GM12801 (cell line): ENCODE measurements around the gene CTAG1B.

Experiments used
- CTCF ChIP-seq: IDR thresholded peaks from one replicate; pipeline ENCODE4 v1.5.1; 2011; ENCODE audit warnings: control low read depth; ENCODE audit not compliant: insufficient read length; ENCODE audit errors: extremely low read depth

Gene CTAG1B

GRCh38 chrX:154650221-154650510, 31.1 kb upstream of the CTAG1B start:
- no peak for TF ChIP-seq CTCF

GRCh38 chrX:154649503-154650220, 30.6 kb upstream of the CTAG1B start:
- no peak for TF ChIP-seq CTCF

- no peak for TF ChIP-seq CTCF
Measured at GRCh38 chrX:154648931-154649330, 29.8 kb upstream of the CTAG1B start.

GRCh38 chrX:154607370-154607769, 11.7 kb downstream of the CTAG1B start:
- no peak for TF ChIP-seq CTCF

- no peak for TF ChIP-seq CTCF
Measured at GRCh38 chrX:154605566-154605965, 13.5 kb downstream of the CTAG1B start.

- TF ChIP-seq CTCF = no peak
Measured at GRCh38 chrX:154603438-154604430, 15.3 kb downstream of the CTAG1B start.

GRCh38 chrX:154602766-154603437, 16.2 kb downstream of the CTAG1B start:
- no peak for TF ChIP-seq CTCF
